ENCODE data around the gene PIM1. TPM values are rescaled to one million over a fixed set of nuclear protein-coding genes. Genes with fewer than 3 reads are reported as not detected.

PIM1 gene
- total RNA-seq (2011; cell fraction: chromatin; rRNA removed; ENCODE audit: low replicate concordance): 217 and 312 TPM in 2 replicates
- total RNA-seq (2011; cell fraction: nucleolus; rRNA removed): 221 and 239 TPM in 2 replicates
- 299 and 384 TPM in 2 replicates for total RNA-seq (2011; cell fraction: nucleoplasm; rRNA removed)
- total RNA-seq (2014; rRNA removed): 169 and 190 TPM in 2 replicates
- 175 and 193 TPM in 2 replicates for total RNA-seq (2014; rRNA removed; fragmentation: Illumina TruSeq; extraction: Trizol)
- total RNA-seq (2015; rRNA removed; fragmentation: Illumina TruSeq; extraction: Trizol): 211 and 212 TPM in 2 replicates
- total RNA-seq (2021): 358 and 364 TPM in 2 replicates
- 296 and 429 TPM in 2 replicates for polyA plus RNA-seq (2011; rRNA removed)
- polyA plus RNA-seq (2011; cell fraction: cytosol; rRNA removed): 314 and 336 TPM in 2 replicates
- polyA plus RNA-seq (2011; cell fraction: nucleus; rRNA removed): 653 and 742 TPM in 2 replicates
- 412 and 745 TPM in 2 replicates for polyA plus RNA-seq (2012)
- 574 and 789 TPM in 2 replicates for polyA plus RNA-seq (2014; fragmentation: Illumina TruSeq; extraction: Trizol)
- polyA plus RNA-seq (2014; fragmentation: Nextera tagmentation; extraction: Ambion mirVana): 10 to 100 TPM; 19.0 to 62.4 TPM
- 235 and 249 TPM in 2 replicates for polyA plus RNA-seq (2014; rRNA removed)
- 158 and 187 TPM in 2 replicates for polyA minus RNA-seq (2011; rRNA and poly(A)+ RNA removed)
- polyA minus RNA-seq (2011; cell fraction: cytosol; rRNA and poly(A)+ RNA removed): 162 and 207 TPM in 2 replicates
- polyA minus RNA-seq (2011; cell fraction: nucleus; rRNA and poly(A)+ RNA removed): 177 and 202 TPM in 2 replicates
- Bru-seq, nascent RNA: percentile 99 among the genes with signal in this experiment
- BruChase-seq, experiment 1, labeled RNA remaining after a 2-hour chase: percentile 99 among the genes with signal in this experiment
- percentile 100 among the genes with signal in this experiment for BruChase-seq, experiment 2, labeled RNA remaining after a 6-hour chase
- long read RNA-seq, experiment 1, transcript PIM1-202 (3 exons, 818 nt): minor isoform, 9 of 1,747 reads
- long read RNA-seq, experiment 1, transcript PIM1-203 (3 exons, 675 nt): minor isoform, 14 of 1,747 reads
- long read RNA-seq, experiment 1, transcript PIM1-201 (6 exons, 2,650 nt): major isoform, 1,173 of 1,747 reads
- long read RNA-seq, experiment 1, partial matches to known transcripts: 267 of 1,747 reads
- long read RNA-seq, experiment 1, other reads (novel, unspliced or antisense): 284 of 1,747 reads
- long read RNA-seq, experiment 2, transcript PIM1-203 (3 exons, 675 nt): minor isoform, 8 of 401 reads
- long read RNA-seq, experiment 2, transcript PIM1-202 (3 exons, 818 nt): minor isoform, 6 of 401 reads
- long read RNA-seq, experiment 2, transcript PIM1-201 (6 exons, 2,650 nt): major isoform, 167 of 401 reads
- long read RNA-seq, experiment 2, partial matches to known transcripts: 186 of 401 reads
- long read RNA-seq, experiment 2, other reads (novel, unspliced or antisense): 34 of 401 reads
- long read RNA-seq, experiment 3, transcript PIM1-202 (3 exons, 818 nt): minor isoform, 11 of 218 reads
- long read RNA-seq, experiment 3, transcript PIM1-201 (6 exons, 2,650 nt): major isoform, 171 of 218 reads
- long read RNA-seq, experiment 3, partial matches to known transcripts: 24 of 218 reads
- long read RNA-seq, experiment 3, other reads (novel, unspliced or antisense): 10 of 218 reads

DNA sequence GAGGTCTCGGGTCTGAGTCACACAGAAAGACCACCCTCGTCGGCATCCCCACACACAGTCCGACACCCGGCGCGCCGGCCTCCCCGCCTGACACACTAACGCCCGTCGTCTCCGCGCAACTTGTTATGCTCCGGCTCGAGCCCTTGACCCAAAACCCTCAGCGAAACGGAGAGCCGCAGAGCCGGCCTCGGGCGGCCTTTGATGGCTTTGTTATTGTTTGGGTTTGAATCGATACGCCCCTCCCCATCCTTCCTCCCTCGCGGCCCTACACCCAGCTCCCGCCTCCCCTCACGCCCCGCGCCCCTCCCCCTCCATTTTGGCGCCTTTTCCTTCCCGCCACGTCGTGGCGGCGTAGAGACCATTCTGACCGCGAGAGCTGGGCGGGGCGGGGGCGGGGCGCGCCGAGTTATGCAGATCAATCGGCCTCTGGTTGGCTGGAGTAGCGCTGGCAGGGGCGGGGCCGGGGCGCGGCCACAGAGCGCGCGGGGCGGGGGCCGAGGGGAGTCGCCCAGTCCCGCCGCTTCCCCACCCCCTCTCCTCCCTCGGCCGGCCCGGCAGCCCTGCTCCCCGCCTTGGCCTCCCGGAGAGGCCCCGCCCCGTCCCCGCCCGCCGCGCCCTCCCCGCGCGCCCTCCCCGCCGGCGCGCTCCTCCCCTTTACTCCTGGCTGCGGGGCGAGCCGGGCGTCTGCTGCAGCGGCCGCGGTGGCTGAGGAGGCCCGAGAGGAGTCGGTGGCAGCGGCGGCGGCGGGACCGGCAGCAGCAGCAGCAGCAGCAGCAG, at the start of gene PIM1:
PIM1 (plus strand) TSS at position 657 of the 777 bp plus-strand sequence. CDS start 424 bp downstream, outside the sequence.
- Histone ChIP-seq H3K9me1 (ENCODE audit: control insufficient read depth, insufficient read depth, low read length) (no peaks in the 10 kb centered on the region), H3K27ac (ENCODE audit: extremely low read depth, low read depth, low read length) (peak within 1 kb of the TSS; percentile 91), H2AFZ (ENCODE audit: low read depth, low read length) (peak within 1 kb of the TSS; percentile 76), H3K79me2 (ENCODE audit: control insufficient read depth, insufficient read depth, low read length) (peaks cover 55% of the 10 kb centered on the region), H3K4me1 (replicated peaks in 1 of 2; ENCODE audit: control insufficient read depth in 2 of 2, insufficient read depth in 2 of 2, low read length in 2 of 2) (peaks cover 7 to 29% of the 10 kb centered on the region in 2 experiments; a peak in 4 of 5 replicates), H3K36me3 (ENCODE audit: control insufficient read depth, insufficient read depth, low read length) (peaks cover 43% of the 10 kb centered on the region), H3K9me3 (replicated peaks; ENCODE audit: control insufficient read depth, insufficient read depth, low read depth, low read length) (no peaks in the 10 kb centered on the region; the same call in 1 of the 2 replicates), H3K4me2 (ENCODE audit: insufficient read depth, low read length) (peak within 1 kb of the TSS; percentile 89), H3K27me3 (ENCODE audit: control insufficient read depth in 2 of 2, insufficient read depth in 2 of 2, low read length in 2 of 2) (no peaks in the 10 kb centered on the region), H3K4me3 (peak within 1 kb of the TSS; percentile 97), H4K20me1 (replicated peaks; ENCODE audit: control insufficient read depth, insufficient read depth, low read length) (peaks cover 22% of the 10 kb centered on the region; the same call in 1 of the 2 replicates), H3K9ac (ENCODE audit: insufficient read depth in 1 of 2, low read depth in 2 of 2, low read length in 2 of 2) (peak within 1 kb of the TSS; percentile 87 to 98)
- ChIA-PET POLR2A (interaction anchor here (0.5 to 9.3 kb wide), 19 partner anchors 9 to 1534 kb away, joined by 3 to 128 read pairs (median 5); no protein-coding TSS in a partner anchor), CTCF (ENCODE audit: low intra/inter-chr PET ratio) (interaction anchor here (0.6 to 5.6 kb wide), 5 partner anchors 41 to 150 kb away, joined by 3 to 83 read pairs (median 77); no protein-coding TSS in a partner anchor)
- in situ Hi-C loops (cut with MboI) (loop anchor here (5.0 to 10.0 kb wide), 3 partner anchors 38 to 145 kb away; no protein-coding TSS in a partner anchor), intact Hi-C loops (cut with micrococcal nuclease) (loop anchor here (2.0 to 5.0 kb wide), 3 partner anchors 59 to 88 kb away; partner anchors contain the start of genes TBC1D22B and TMEM217)
- DNase-seq (ENCODE audit: extremely low read depth in 1 of 4, low spot score in 3 of 4) (peak; percentile 98 to 100 (median 99)), ATAC-seq (peak; percentile 79), FAIRE-seq (peak; percentile 42)
- WGBS (ENCODE audit: insufficient coverage, low coverage, missing lambda C conversion rate): 2% methylated on average over 26 of the region's 90 CpGs
- no TSS peak for BruUV-seq (replicated peaks)
- TF ChIP-seq ZNF146 (CRISPR knock-in tag; IDR thresholded peaks at IDR 0.05; ENCODE audit: unreplicated experiment) (peak; percentile 4), ZNF511 (CRISPR knock-in tag; IDR thresholded peaks at IDR 0.05) (peak; percentile 83; the same call in 1 of the 2 replicates), ZNF232 (CRISPR knock-in tag; IDR thresholded peaks at IDR 0.05) (0 out of 2 replicates have a peak, but pooled peaks have one; percentile 35), FOXK2 (conservative IDR thresholded peaks at IDR 0.05 in 1 of 2, IDR thresholded peaks at IDR 0.05 in 1 of 2; ENCODE audit: low read depth in 2 of 2) (peak; percentile 60 to 72), CEBPG (CRISPR knock-in tag; IDR thresholded peaks at IDR 0.05) (no peak), CEBPG (tag; conservative IDR thresholded peaks at IDR 0.05 in 1 of 2, IDR thresholded peaks at IDR 0.05 in 1 of 2) (no peak), HLTF (IDR thresholded peaks at IDR 0.05) (peak; percentile 50; the same call in 1 of the 2 replicates), NFIC (IDR thresholded peaks at IDR 0.05) (peak; percentile 38), CREM (IDR thresholded peaks at IDR 0.05; ENCODE audit: low read depth) (no peak; the same call in none of the 2 replicates), CBFA2T3 (IDR thresholded peaks at IDR 0.05) (peak; percentile 20; the same call in 1 of the 2 replicates), HMGN3 (IDR thresholded peaks at IDR 0.05; ENCODE audit: borderline replicate concordance, extremely low read depth, insufficient read length, low read depth, low read length) (peak; percentile 18), SMAD2 (IDR thresholded peaks at IDR 0.05; ENCODE audit: low read depth, low read length) (no peak), NFATC3 (IDR thresholded peaks at IDR 0.05) (no peak), TGIF2 (CRISPR knock-in tag; IDR thresholded peaks at IDR 0.05) (peak; percentile 18; the same call in 1 of the 2 replicates)
